HEK293 (cell line): Measurements from ENCODE around the gene IGSF9B.

Source experiments
- CTCF ChIA-PET: fragments of 350-600 bp; formaldehyde crosslinking; extraction: SDS; loops from one replicate; lab custom pipeline; 2021; ENCODE audit warnings: antibody characterized with exemption; lab: Yijun Ruan, JAX
- POLR2A ChIA-PET: fragments of 300-600 bp; formaldehyde crosslinking; extraction: SDS; loops from one replicate; lab custom pipeline; 2020; ENCODE audit warnings: antibody characterized with exemption, inconsistent platforms; lab: Yijun Ruan, JAX
- H3K27ac ChIP-seq: fragments of 200-500 bp; sonication (Bioruptor generic); 2 replicates; pipeline ENCODE4 v1.5.1; 2014; ENCODE audit warnings: low read depth, low read length, control low read depth, inconsistent platforms; ENCODE audit errors: extremely low read depth
- H3K36me3 ChIP-seq, 2 experiments: fragments of 200-500 bp in 1 of 2; sonication (Bioruptor generic) in 1 of 2; 1 replicate in 1 of 2; 2 replicates in 1 of 2; pipeline ENCODE4 v1.5.1; 2014 to 2017; ENCODE audit warnings: inconsistent platforms in 2 of 2, low read length in 2 of 2; ENCODE audit not compliant: control insufficient read depth in 2 of 2, insufficient read depth in 1 of 2
- H3K4me1 ChIP-seq: fragments of 200-500 bp; sonication (Bioruptor generic); 2 replicates; pipeline ENCODE4 v1.5.1; 2014; ENCODE audit warnings: mild to moderate bottlenecking, low read length, inconsistent platforms; ENCODE audit not compliant: control insufficient read depth, insufficient read depth
- H3K4me3 ChIP-seq: 2 replicates; pipeline ENCODE4 v1.5.1; 2011; ENCODE audit warnings: low read depth, mild to moderate bottlenecking, control low read depth, low read length, moderate library complexity
- H3K9me3 ChIP-seq: fragments of 200-500 bp; sonication (Bioruptor generic); 2 replicates; pipeline ENCODE4 v1.5.1; 2014; ENCODE audit warnings: low read depth, low read length, inconsistent platforms; ENCODE audit not compliant: control insufficient read depth, insufficient read depth
- GFI1B ChIP-seq: fragments of 450-650 bp; formaldehyde crosslinking; IDR thresholded peaks from 2 replicates; pipeline ENCODE4 v1.5.1; 2016; ENCODE audit warnings: missing biosample characterization, missing genetic modification characterization
- HOXC10 ChIP-seq: sonication (generic); formaldehyde crosslinking; IDR thresholded peaks from 2 replicates; pipeline ENCODE4 v1.8.1; 2023; ENCODE audit warnings: mild to moderate bottlenecking, missing genetic modification reagents
- IKZF3 ChIP-seq: fragments of 450-650 bp; IDR thresholded peaks from 2 replicates; pipeline ENCODE4 v1.5.0; 2018; ENCODE audit warnings: missing biosample characterization, mild to moderate bottlenecking, missing genetic modification characterization, moderate library complexity
- KLF10 ChIP-seq: fragments of 450-650 bp; IDR thresholded peaks from 2 replicates; pipeline ENCODE4 v1.5.1; 2018; ENCODE audit warnings: missing biosample characterization, mild to moderate bottlenecking, missing genetic modification characterization
- SP2 ChIP-seq: fragments of 450-650 bp; formaldehyde crosslinking; IDR thresholded peaks from 2 replicates; pipeline ENCODE4 v1.5.1; 2016; ENCODE audit warnings: missing biosample characterization, missing genetic modification characterization
- SP7 ChIP-seq: fragments of 450-650 bp; formaldehyde crosslinking; IDR thresholded peaks from 2 replicates; pipeline ENCODE4 v1.5.1; 2016; ENCODE audit warnings: missing biosample characterization, missing genetic modification characterization
- YY1 ChIP-seq: fragments of 450-650 bp; formaldehyde crosslinking; IDR thresholded peaks from 2 replicates; pipeline ENCODE4 v1.5.1; 2018; ENCODE audit warnings: missing biosample characterization, missing genetic modification characterization
- ZFHX2 ChIP-seq: fragments of 450-650 bp; formaldehyde crosslinking; conservative IDR thresholded peaks from 2 replicates; pipeline ENCODE4 v1.5.1; 2016; ENCODE audit warnings: missing biosample characterization, missing genetic modification characterization
- ZFP3 ChIP-seq: fragments of 450-650 bp; formaldehyde crosslinking; IDR thresholded peaks from 2 replicates; pipeline ENCODE4 v1.5.1; 2016; ENCODE audit warnings: low read depth, missing biosample characterization, missing genetic modification characterization
- ZNF10 ChIP-seq: fragments of 450-650 bp; formaldehyde crosslinking; IDR thresholded peaks from 2 replicates; pipeline ENCODE4 v1.5.1; 2017; ENCODE audit warnings: missing biosample characterization, missing genetic modification characterization
- ZNF169 ChIP-seq: fragments of 450-650 bp; formaldehyde crosslinking; IDR thresholded peaks from 2 replicates; pipeline ENCODE4 v1.5.1; 2016; ENCODE audit warnings: missing biosample characterization, missing genetic modification characterization
- ZNF202 ChIP-seq: fragments of 450-650 bp; formaldehyde crosslinking; IDR thresholded peaks from 2 replicates; pipeline ENCODE4 v1.5.1; 2016; ENCODE audit warnings: missing biosample characterization, missing genetic modification characterization, borderline replicate concordance
- ZNF223 ChIP-seq: fragments of 450-650 bp; formaldehyde crosslinking; IDR thresholded peaks from 2 replicates; pipeline ENCODE4 v1.5.1; 2016; ENCODE audit warnings: missing biosample characterization, missing genetic modification characterization
- ZNF324 ChIP-seq: fragments of 450-650 bp; formaldehyde crosslinking; IDR thresholded peaks from 2 replicates; pipeline ENCODE4 v1.5.1; 2016; ENCODE audit warnings: missing biosample characterization, missing genetic modification characterization
- ZNF391 ChIP-seq: fragments of 450-650 bp; formaldehyde crosslinking; IDR thresholded peaks from 2 replicates; pipeline ENCODE4 v1.5.1; 2016; ENCODE audit warnings: low read depth, missing biosample characterization, missing genetic modification characterization, borderline replicate concordance
- ZNF473 ChIP-seq: fragments of 450-650 bp; formaldehyde crosslinking; IDR thresholded peaks from 2 replicates; pipeline ENCODE4 v1.5.1; 2017; ENCODE audit warnings: missing biosample characterization, missing genetic modification characterization
- ZNF514 ChIP-seq: fragments of 450-650 bp; formaldehyde crosslinking; IDR thresholded peaks from 2 replicates; pipeline ENCODE4 v1.5.1; 2016; ENCODE audit warnings: missing biosample characterization, missing genetic modification characterization
- ZNF544 ChIP-seq: fragments of 450-650 bp; formaldehyde crosslinking; IDR thresholded peaks from 2 replicates; pipeline ENCODE4 v1.5.0; 2017; ENCODE audit warnings: missing biosample characterization, missing genetic modification characterization
- ZNF571 ChIP-seq: fragments of 450-650 bp; formaldehyde crosslinking; IDR thresholded peaks from 2 replicates; pipeline ENCODE4 v1.5.0; 2017; ENCODE audit warnings: missing biosample characterization, missing genetic modification characterization
- ZNF610 ChIP-seq: fragments of 450-650 bp; formaldehyde crosslinking; IDR thresholded peaks from 2 replicates; pipeline ENCODE4 v1.5.1; 2016; ENCODE audit warnings: missing biosample characterization, missing genetic modification characterization, borderline replicate concordance
- ZNF670 ChIP-seq: fragments of 450-650 bp; formaldehyde crosslinking; IDR thresholded peaks from 2 replicates; pipeline ENCODE4 v1.5.1; 2016; ENCODE audit warnings: missing biosample characterization, missing genetic modification characterization, low read depth
- ZNF777 ChIP-seq: fragments of 450-650 bp; formaldehyde crosslinking; IDR thresholded peaks from 2 replicates; pipeline ENCODE4 v1.5.1; 2017; ENCODE audit warnings: missing biosample characterization, missing genetic modification characterization, borderline replicate concordance
- TF ChIP-seq, protein P1 (sequence below): fragments of 450-650 bp; formaldehyde crosslinking; conservative IDR thresholded peaks from 2 replicates; pipeline ENCODE4 v1.5.1; 2016; ENCODE audit warnings: low read depth, missing biosample characterization, missing genetic modification characterization
- TF ChIP-seq, protein P2 (sequence below): fragments of 450-650 bp; formaldehyde crosslinking; conservative IDR thresholded peaks from 2 replicates; pipeline ENCODE4 v1.5.1; 2016; ENCODE audit warnings: low read depth, missing biosample characterization, missing genetic modification characterization
- TF ChIP-seq, protein P3 (sequence below): fragments of 450-650 bp; formaldehyde crosslinking; IDR thresholded peaks from 2 replicates; pipeline ENCODE4 v1.5.1; 2016; ENCODE audit warnings: missing biosample characterization, missing genetic modification characterization
- TF ChIP-seq, protein P4 (sequence below): fragments of 450-650 bp; formaldehyde crosslinking; optimal IDR thresholded peaks from 2 replicates; pipeline ENCODE3; 2016; ENCODE audit warnings: missing biosample characterization, mild to moderate bottlenecking, missing genetic modification characterization

Gene IGSF9B

DNA sequence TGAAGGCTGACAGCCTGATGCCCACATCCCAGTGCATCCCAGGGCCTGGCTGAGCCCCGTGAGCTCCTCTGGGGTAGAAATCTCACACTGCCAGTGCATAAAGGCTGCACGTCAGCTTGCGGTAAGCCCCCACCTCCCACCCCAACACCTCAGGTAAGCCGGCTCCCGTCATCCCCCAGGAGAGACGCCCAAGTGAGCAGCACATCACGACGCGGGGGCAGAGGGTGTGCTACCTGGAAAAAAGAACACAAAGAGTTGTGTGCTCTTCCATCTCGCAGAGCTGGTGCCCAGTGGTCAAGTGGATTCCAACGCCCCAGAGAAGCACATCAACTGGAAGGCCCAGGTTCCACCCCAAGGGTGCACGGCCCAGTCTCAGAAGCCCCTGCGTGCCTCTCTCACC is 50.0 kb downstream of the IGSF9B start:
- no peak for TF ChIP-seq ZNF670
- TF ChIP-seq SP7 (tag by site-specific recombination): no peak
- TF ChIP-seq ZFHX2: no peak
- no peak for TF ChIP-seq ZNF544 (tag by site-specific recombination)
- no peak for TF ChIP-seq HOXC10 (CRISPR knock-in tag)
- no peak for TF ChIP-seq ZNF777 (tag by site-specific recombination)
- no peak for TF ChIP-seq ZNF223 (tag by site-specific recombination)
- TF ChIP-seq GFI1B (tag by site-specific recombination): no peak
- TF ChIP-seq KLF10 (tag by site-specific recombination): no peak
- TF ChIP-seq, protein P1, sequence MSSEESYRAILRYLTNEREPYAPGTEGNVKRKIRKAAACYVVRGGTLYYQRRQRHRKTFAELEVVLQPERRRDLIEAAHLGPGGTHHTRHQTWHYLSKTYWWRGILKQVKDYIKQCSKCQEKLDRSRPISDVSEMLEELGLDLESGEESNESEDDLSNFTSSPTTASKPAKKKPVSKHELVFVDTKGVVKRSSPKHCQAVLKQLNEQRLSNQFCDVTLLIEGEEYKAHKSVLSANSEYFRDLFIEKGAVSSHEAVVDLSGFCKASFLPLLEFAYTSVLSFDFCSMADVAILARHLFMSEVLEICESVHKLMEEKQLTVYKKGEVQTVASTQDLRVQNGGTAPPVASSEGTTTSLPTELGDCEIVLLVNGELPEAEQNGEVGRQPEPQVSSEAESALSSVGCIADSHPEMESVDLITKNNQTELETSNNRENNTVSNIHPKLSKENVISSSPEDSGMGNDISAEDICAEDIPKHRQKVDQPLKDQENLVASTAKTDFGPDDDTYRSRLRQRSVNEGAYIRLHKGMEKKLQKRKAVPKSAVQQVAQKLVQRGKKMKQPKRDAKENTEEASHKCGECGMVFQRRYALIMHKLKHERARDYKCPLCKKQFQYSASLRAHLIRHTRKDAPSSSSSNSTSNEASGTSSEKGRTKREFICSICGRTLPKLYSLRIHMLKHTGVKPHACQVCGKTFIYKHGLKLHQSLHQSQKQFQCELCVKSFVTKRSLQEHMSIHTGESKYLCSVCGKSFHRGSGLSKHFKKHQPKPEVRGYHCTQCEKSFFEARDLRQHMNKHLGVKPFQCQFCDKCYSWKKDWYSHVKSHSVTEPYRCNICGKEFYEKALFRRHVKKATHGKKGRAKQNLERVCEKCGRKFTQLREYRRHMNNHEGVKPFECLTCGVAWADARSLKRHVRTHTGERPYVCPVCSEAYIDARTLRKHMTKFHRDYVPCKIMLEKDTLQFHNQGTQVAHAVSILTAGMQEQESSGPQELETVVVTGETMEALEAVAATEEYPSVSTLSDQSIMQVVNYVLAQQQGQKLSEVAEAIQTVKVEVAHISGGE (tag by site-specific recombination): no peak
- no peak for TF ChIP-seq ZNF514 (tag by site-specific recombination)
- no peak for TF ChIP-seq ZNF391 (tag by site-specific recombination)
- TF ChIP-seq ZNF571 (tag by site-specific recombination): no peak
- TF ChIP-seq YY1 (tag by site-specific recombination): no peak
- no peak for TF ChIP-seq ZNF202 (tag by site-specific recombination)
- Histone ChIP-seq H3K36me3 (peaks cover 0 to 28% of the 10 kb centered on the region in 2 experiments; a peak in 1 of 3 replicates), H3K4me3 (no peak overlapping the region), H3K9me3 (no peaks in the 10 kb centered on the region), H3K4me1 (no peaks in the 10 kb centered on the region), H3K27ac (no peak overlapping the region)
- ChIA-PET CTCF (no interaction called here), POLR2A (no interaction called here)

DNA sequence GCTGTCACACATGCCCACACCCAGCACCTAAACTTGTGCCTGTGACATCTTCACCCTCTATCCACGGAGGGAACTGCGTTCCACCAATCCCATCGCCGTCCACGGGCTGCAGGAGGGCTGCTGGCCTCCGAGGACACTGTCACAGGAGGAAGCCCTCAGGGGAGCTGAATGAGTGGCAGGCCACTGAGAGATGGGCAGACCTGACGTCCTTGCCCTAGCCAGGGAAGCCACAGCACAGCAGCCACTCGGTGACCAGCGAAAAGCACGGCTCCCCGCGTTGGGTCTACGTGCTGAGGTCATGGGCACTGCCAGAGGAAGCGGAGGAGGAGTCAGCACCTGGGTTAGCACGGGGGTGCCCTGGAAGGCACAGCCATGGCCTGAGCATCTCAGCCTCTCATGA is 50.5 kb downstream of the IGSF9B start:
- no peaks in the 10 kb centered on the region for H3K4me1 ChIP-seq
- POLR2A ChIA-PET: no interaction called here
- TF ChIP-seq, protein P2, sequence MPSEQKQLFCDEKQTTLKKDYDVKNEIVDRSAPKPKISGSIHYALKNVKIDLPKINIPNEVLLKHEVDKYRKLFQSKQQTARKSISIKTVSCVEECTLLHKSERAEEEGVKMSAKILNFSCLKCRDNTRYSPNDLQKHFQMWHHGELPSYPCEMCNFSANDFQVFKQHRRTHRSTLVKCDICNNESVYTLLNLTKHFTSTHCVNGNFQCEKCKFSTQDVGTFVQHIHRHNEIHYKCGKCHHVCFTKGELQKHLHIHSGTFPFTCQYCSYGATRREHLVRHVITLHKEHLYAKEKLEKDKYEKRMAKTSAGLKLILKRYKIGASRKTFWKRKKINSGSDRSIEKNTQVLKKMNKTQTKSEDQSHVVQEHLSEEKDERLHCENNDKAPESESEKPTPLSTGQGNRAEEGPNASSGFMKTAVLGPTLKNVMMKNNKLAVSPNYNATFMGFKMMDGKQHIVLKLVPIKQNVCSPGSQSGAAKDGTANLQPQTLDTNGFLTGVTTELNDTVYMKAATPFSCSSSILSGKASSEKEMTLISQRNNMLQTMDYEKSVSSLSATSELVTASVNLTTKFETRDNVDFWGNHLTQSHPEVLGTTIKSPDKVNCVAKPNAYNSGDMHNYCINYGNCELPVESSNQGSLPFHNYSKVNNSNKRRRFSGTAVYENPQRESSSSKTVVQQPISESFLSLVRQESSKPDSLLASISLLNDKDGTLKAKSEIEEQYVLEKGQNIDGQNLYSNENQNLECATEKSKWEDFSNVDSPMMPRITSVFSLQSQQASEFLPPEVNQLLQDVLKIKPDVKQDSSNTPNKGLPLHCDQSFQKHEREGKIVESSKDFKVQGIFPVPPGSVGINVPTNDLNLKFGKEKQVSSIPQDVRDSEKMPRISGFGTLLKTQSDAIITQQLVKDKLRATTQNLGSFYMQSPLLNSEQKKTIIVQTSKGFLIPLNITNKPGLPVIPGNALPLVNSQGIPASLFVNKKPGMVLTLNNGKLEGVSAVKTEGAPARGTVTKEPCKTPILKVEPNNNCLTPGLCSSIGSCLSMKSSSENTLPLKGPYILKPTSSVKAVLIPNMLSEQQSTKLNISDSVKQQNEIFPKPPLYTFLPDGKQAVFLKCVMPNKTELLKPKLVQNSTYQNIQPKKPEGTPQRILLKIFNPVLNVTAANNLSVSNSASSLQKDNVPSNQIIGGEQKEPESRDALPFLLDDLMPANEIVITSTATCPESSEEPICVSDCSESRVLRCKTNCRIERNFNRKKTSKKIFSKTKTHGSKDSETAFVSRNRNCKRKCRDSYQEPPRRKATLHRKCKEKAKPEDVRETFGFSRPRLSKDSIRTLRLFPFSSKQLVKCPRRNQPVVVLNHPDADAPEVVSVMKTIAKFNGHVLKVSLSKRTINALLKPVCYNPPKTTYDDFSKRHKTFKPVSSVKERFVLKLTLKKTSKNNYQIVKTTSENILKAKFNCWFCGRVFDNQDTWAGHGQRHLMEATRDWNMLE: no peak
- TF ChIP-seq, protein P3, sequence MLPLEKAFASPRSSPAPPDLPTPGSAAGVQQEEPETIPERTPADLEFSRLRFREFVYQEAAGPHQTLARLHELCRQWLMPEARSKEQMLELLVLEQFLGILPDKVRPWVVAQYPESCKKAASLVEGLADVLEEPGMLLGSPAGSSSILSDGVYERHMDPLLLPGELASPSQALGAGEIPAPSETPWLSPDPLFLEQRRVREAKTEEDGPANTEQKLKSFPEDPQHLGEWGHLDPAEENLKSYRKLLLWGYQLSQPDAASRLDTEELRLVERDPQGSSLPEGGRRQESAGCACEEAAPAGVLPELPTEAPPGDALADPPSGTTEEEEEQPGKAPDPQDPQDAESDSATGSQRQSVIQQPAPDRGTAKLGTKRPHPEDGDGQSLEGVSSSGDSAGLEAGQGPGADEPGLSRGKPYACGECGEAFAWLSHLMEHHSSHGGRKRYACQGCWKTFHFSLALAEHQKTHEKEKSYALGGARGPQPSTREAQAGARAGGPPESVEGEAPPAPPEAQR (tag by site-specific recombination): no peak
- TF ChIP-seq ZNF324: no peak
- TF ChIP-seq ZNF10 (tag by site-specific recombination): no peak
- TF ChIP-seq, protein P4, sequence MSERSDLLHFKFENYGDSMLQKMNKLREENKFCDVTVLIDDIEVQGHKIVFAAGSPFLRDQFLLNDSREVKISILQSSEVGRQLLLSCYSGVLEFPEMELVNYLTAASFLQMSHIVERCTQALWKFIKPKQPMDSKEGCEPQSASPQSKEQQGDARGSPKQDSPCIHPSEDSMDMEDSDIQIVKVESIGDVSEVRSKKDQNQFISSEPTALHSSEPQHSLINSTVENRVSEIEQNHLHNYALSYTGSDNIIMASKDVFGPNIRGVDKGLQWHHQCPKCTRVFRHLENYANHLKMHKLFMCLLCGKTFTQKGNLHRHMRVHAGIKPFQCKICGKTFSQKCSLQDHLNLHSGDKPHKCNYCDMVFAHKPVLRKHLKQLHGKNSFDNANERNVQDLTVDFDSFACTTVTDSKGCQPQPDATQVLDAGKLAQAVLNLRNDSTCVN: no peak
- TF ChIP-seq IKZF3 (tag by site-specific recombination): no peak
- TF ChIP-seq ZNF473 (tag by site-specific recombination): no peak
- TF ChIP-seq ZNF169 (tag by site-specific recombination): no peak
- no peak for TF ChIP-seq SP2 (tag by site-specific recombination)
- no peak for TF ChIP-seq ZNF610 (tag by site-specific recombination)
- TF ChIP-seq ZFP3 (tag by site-specific recombination): no peak

More for the DNA sequence above, 50.5 kb downstream of the IGSF9B start:
- Histone ChIP-seq H3K4me3 (no peak overlapping the region), H3K9me3 (no peaks in the 10 kb centered on the region), H3K36me3 (peaks cover 0 to 27% of the 10 kb centered on the region in 2 experiments; a peak in 1 of 3 replicates), H3K27ac (no peak overlapping the region)
- CTCF ChIA-PET: interaction anchor here (0.5 kb wide), 1 partner anchor 47 kb away, joined by 4 read pairs; no protein-coding TSS in a partner anchor
